Right kidney (tissue), 1 donor: ENCODE measurements around the gene GPX4.

ENCODE experiments used
- DNase-seq: peaks from one replicate; pipeline ENCODE4 v3.0.0-alpha.2; 2016

GPX4 gene

DNA sequence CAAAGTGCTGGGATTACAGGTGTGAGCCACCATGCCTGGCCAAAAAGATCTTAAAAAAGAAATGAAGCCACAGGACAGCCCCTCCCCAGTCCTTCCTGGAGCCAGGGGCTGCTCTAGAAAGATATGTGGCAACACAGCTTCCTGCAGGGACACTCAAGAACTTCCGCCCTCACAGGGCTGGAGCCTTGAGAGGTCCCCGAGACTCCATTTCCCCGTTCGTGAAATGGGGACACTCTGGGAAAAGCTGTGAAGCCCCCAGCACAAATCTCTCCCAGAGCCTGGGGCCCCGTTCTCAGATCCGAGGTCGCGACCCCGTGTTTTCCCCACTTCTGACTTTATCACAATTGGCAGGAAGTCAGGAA, 2.5 kb upstream of the GPX4 start:
- peak; percentile 42 for DNase-seq

DNA sequence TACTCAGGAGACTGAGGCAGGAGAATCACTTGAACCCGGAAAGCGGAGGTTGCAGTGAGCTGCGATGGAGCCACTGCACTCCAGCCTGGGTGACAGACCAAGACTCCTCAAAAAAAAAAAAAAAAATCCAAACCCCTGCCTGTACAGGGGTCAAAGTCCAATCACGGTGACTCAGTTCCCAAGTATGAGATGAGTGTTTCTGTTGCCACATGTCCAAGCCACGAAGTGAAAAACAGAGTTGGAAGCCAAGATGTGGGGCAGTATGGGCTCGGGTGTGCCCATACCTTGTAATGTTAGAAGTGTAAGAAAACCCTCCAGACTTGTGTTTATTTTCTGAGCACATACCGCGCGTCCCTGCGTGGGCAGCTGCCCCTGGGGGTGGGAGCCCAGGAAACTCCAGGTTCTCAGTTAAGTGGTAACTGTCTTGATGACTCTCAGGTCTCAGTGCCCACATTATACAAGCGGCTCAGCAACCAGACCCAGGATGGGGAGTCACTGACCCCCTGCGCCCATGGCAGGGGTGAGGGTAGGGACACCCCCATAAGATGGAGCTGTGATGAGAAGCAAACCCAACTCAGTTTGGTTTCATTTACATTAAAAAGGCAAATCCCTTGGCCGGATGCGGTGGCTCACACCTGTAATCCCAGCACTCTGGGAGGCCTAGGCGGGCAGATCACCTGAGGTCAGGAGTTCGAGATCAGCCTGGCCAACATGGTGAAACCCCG, 1.2 kb upstream of the GPX4 start:
- no peak for DNase-seq

DNA sequence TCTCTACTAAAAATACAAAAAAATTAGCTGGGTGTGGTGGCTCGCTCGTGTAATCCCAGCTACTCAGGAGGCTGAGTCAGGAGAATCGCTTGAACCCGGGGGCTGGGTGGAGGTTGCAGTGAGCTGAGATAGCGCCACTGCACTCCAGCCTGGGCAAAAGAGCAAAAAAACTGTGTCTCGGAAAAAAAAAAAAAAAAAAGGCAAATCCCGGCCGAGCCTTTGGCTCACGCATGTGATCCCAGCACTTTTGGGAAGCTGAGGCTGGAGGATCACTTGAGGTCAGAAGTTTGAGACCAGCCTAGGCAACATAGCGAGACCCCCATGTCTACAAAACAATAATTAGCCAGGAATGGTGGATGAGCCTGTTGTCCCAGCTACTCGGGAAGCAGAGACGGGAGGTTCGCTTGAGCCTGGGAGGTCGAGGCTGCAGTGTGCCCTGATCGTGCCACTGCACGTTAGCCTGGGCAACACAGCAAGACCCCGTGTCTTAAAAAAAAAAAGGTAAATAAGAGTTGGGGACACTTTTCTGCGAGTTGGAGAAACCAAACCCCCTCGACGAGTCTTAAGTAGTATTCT, 574 bp upstream of the GPX4 start:
- DNase-seq = no peak

DNA sequence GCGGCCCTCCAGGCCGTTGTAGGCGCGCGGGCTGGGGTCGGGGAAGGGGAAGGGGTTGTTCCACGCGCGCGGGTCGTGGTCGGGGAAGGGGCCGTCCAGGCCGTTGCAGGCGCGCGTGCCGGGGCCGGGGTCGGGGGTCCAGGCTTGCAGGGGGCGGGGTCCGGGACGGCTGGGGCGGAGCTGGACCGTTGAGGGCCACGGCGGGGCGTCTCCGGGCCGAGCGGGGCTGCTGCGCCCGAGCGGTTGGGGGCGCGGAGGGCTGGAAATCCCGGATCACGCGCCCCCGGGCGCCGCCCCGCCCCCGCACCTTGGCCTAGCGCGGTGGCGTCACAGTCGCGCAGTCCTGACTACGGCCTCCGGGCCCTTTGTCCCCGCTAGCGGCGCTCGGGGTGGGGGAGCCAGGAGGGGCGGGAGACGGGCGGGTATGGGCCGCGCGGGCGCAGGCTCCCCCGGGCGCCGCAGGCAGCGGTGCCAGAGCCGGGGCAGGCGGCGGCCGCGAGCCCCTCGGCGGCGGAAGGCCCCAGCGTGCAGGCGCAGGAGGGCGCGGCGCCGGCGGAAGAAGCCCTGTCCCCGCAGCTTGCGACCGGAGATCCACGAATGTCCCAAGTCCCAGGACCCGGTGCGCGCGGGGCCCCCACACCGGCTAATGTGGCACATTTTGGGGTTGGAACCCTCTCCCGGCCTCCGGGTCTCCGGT, 665 bp downstream of the GPX4 start:
- DNase-seq = peak; percentile 81

DNA sequence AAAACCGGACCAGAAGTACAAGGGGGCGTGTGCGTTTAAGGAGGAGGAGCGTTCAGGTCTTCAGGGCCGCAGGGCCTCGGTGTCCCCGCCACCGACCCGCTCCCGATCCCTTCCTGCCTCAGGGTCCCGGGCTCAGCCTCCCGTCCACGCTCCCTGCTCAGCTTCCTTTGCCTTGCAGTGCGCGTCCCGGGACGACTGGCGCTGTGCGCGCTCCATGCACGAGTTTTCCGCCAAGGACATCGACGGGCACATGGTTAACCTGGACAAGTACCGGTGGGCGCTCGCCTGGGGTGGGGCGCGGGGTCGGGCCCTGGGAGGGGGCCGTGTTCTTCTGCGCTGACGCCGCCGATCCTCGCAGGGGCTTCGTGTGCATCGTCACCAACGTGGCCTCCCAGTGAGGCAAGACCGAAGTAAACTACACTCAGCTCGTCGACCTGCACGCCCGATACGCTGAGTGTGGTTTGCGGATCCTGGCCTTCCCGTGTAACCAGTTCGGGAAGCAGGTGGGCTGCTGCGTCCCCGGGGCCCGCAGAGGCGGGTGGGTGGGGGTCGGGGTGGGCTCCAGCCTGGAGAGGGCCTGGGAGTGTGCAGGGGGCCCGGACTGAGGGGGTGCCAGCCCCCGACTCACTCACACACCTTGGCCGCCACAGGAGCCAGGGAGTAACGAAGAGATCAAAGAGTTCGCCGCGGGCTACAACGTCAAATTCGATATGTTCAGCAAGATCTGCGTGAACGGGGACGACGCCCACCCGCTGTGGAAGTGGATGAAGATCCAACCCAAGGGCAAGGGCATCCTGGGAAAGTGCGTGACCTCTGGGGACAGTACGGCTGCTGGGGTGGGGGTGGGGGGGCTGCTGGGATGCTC, 1.4 kb downstream of the GPX4 start:
- DNase-seq = no peak

DNA sequence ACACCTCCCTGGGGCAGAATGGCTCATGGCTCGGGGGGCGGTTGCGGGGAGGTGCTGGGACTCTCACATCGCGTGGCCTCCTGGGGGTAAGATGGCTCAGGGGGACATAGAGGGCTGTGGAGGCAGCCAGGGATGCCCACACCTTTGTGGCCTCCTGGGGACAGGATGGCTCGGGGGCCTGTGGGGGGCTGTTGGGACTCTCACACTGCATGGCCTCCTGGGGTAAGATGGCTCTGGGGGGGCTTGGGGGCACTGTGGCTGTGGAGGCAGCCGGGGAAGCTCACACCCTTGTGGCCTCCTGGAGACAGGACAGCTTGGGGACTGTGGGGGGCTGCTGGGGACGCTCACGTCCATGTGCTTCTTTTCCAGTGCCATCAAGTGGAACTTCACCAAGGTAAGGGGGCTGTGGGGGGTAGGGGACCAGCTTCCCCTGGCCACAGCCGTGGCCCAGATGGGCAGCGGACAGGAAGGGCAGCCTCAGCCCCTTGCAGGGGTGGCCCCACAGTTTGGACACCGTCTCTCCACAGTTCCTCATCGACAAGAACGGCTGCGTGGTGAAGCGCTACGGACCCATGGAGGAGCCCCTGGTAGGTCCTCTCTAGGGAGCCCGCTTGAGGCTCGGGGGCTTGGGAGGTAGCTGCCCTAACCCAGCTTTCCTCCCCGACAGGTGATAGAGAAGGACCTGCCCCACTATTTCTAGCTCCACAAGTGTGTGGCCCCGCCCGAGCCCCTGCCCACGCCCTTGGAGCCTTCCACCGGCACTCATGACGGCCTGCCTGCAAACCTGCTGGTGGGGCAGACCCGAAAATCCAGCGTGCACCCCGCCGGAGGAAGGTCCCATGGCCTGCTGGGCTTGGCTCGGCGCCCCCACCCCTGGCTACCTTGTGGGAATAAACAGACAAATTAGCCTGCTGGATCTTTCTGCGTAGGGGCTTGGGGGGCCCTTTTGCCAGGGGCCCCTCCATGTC, 2.4 kb downstream of the GPX4 start:
- no peak for DNase-seq

DNA sequence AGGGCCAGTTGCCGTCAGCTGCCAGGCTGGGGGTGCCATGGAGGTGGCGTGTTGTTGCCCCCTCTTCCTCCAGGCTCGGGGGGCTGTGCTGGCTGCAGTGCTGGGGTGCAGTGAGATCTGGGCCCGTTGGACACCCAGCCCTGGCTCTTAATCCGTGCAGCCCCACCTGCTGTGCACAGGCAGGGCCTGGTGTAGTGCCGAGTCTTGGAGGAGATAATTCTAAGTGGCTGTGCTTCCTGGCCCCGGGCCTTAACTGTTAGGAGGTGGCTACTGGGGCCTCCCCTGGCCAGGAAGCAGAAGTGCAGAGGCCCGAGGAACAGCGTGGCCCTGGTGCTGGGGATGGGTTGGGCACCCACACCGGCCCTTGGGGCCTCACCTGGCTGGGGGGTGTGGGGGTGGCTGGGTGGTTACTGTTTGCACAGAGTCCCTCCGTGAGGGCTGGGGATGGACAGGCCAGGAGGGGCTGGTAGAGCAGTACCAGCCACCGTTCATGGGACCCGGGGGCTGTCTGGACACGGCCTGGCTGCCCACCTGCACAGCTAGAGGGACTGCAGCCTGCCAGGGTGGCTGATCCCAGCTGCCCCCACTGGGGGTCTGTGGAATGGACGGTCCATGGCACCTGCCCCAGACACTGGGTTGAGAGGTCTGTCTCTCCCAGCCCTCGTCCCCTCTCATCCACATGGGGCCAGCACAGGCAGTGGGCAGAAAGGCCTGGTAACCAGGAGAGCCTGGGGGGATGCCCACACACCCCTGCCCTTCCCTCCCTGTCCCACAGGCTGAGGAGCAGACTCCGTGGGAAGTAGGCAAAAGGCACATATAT, 3.3 kb downstream of the GPX4 start:
- DNase-seq = no peak

- no peak for DNase-seq
Observed at GRCh38 chr19:1107661-1108261, 4.0 kb downstream of the GPX4 start.

- no peak for DNase-seq
Observed at GRCh38 chr19:1108291-1109031, 4.7 kb downstream of the GPX4 start.

GRCh38 chr19:1109032-1109551, 5.3 kb downstream of the GPX4 start:
- no peak for DNase-seq

GRCh38 chr19:1109697-1110671, 6.2 kb downstream of the GPX4 start:
- DNase-seq = no peak

GRCh38 chr19:1110809-1111640, 7.2 kb downstream of the GPX4 start:
- DNase-seq = no peak

DNA sequence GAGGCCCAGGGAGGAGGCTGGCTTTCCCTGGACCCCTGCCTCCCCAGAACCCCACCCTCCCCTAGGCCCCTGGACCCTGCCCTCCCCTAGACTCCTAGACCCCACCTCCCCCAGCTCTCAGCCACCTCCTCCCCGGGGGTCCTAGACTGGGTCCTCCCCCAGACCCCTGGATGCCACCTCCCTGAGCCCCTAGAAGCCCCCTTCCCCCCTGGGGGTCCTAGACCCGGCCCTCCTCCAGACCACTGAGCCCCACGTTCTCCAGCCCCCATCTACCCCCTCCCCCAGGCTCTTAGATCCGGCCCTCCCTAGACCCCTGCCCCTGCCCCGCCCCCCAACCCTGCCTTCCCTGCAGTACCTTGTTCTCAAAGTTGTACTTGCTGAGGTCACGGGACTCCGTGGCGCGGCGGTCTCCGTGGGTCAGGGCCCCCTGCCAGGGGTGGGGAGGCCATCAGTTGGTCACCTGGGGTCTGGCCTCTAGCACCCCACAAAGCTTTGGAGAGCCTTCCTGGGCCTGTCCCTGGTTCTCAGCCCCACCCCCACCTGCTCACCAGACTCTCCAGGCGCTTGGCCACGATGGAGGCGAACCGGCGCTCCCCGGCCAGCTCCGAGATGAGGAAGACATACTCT, 8.0 kb downstream of the GPX4 start:
- DNase-seq = no peak

DNA sequence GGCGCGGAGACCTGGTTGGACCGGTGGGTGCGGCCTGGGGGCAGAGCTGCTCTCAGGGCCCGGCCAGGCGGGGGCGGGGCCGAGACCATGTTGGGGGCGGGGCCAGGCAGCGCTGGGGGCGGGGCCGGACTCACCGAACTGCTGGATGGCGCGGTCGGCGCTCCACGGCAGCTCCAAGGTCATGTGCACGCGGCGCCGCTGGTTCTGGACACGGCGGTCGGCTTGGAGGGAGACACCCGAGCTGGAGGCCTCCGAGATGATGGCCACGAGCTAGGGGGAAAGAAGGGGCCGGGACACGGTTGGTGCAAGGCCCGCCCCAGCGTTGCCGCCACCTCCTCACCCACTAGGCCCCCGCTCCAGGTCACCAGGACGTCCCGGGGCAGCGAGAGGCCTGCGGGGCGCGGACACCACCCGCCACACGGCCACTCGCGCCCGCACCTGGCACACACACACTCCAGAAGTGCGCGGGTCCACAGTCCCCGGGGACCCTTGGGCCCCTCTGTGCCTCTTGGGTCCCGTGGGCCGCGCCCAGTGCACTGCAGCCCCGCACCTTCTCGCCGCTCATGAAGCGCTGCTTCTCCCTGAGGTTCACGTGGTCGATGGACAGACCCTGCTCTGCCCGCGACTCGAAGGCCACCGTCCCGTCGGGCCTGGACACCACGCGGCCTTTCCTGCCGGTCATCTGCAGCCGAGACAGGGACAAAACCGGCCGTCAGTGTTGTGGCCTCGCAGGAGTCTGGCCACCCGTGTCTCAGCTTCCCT, 8.7 kb downstream of the GPX4 start:
- peak; percentile 50 for DNase-seq
